BLaER1 treated with 17β-estradiol and CSF1 and Interleukin-3, amounts not matched to agents 10 nM and 100 nM (cell line): Measurements from ENCODE around the gene DACH1.

Experiments
- H3K27ac ChIP-seq, 11 experiments: shearing (Covaris generic); formaldehyde crosslinking; 2 replicates each; pipeline ENCODE4 v1.8.1; 2022
- H3K27me3 ChIP-seq, 11 experiments: shearing (Covaris generic); formaldehyde crosslinking; 2 replicates each; pipeline ENCODE4 v1.8.1; 2022
- H3K36me3 ChIP-seq, 11 experiments: shearing (Covaris generic); formaldehyde crosslinking; 2 replicates each; pipeline ENCODE4 v1.8.1; 2022
- H3K4me1 ChIP-seq, 10 experiments: shearing (Covaris generic); formaldehyde crosslinking; 2 replicates each; pipeline ENCODE4 v1.8.1; 2022
- H3K4me2 ChIP-seq, 11 experiments: shearing (Covaris generic); formaldehyde crosslinking; 2 replicates each; pipeline ENCODE4 v1.8.1; 2022
- H3K4me3 ChIP-seq, 10 experiments: shearing (Covaris generic); formaldehyde crosslinking; 2 replicates each; pipeline ENCODE4 v1.8.1; 2022
- H3K9ac ChIP-seq, 11 experiments: shearing (Covaris generic); formaldehyde crosslinking; 2 replicates each; pipeline ENCODE4 v1.8.1; 2022
- H3K9me3 ChIP-seq, 11 experiments: shearing (Covaris generic); formaldehyde crosslinking; replicated peaks in 1 of 11; 2 replicates each; pipeline ENCODE4 v1.8.1; 2022
- H4K20me1 ChIP-seq, 11 experiments: shearing (Covaris generic); formaldehyde crosslinking; 2 replicates each; pipeline ENCODE4 v1.8.1; 2022
- Cebpa-rat ChIP-seq, 11 experiments: shearing (Covaris generic); IDR thresholded peaks; 2 replicates each; pipeline ENCODE4 v1.8.1; 2022

Gene DACH1

DNA sequence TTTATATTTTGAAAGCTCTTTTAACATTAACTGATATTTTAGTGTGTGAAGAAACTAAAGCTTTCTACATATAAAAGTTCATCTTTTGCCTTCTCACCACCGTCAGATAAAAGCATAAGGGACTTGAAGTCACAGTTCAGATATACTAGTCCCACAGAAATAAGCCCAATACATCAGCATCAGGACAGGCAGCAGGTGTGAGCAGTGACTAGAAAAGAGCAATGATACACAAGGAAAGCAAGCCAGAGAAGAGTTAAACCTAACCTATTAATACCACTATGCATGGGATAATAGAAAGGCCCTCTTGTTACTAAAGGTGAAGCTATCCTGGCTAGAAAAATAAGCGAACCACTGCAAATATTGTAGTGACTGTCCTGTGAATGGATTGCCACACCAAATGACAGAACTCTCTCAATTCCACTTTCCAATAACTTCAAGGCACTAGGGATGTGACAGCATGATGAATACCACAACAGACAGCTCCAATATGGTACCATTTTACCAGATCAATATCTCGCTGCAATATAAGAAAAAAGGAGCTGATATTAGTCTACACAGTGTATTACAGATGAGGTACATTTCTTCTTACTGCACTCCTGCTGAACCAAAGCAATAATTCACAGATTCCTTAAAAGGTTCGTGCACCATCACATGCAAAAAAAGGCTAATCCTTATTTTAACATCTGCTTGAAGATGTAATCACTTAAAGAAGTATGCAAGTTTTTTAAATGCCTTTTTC is 114.1 kb downstream of the DACH1 start:
- no peak for TF ChIP-seq Cebpa-rat (IDR thresholded peaks at IDR 0.05)
- Histone ChIP-seq H3K4me2 (no peak overlapping the region), H3K36me3 (no peaks in the 10 kb centered on the region), H3K4me3 (no peak overlapping the region), H3K27ac (no peak overlapping the region), H3K27me3 (no peaks in the 10 kb centered on the region), H3K9ac (no peak overlapping the region), H4K20me1 (no peaks in the 10 kb centered on the region), H3K9me3 (no peaks in the 10 kb centered on the region), H3K4me1 (no peaks in the 10 kb centered on the region)

DNA sequence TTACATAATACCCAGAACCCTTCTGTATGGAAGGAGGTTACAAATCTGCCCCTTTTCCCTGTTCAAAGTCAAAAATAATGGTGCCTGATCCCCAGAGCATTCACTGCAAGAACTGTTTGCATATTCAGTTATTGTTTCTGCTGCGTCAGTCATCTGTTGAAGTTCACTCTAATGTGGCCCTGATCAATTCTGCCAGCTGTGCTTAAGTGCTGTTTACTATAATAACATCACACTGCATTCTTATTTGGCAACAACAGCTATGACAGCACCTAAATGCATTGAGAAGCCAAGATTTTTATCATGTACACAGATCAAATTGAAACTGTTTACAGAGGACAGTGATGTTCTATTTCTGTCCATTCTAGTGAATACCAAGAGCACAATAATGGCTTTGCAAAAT is 115.9 kb downstream of the DACH1 start:
- no peaks in the 10 kb centered on the region for H3K36me3 ChIP-seq
- no peaks in the 10 kb centered on the region for H3K27me3 ChIP-seq
- no peaks in the 10 kb centered on the region for H4K20me1 ChIP-seq
- H3K27ac ChIP-seq = no peak overlapping the region
- no peaks in the 10 kb centered on the region for H3K9me3 ChIP-seq
- no peak overlapping the region for H3K4me2 ChIP-seq
- no peak overlapping the region for H3K9ac ChIP-seq
- no peak overlapping the region for H3K4me3 ChIP-seq
- no peak for TF ChIP-seq Cebpa-rat (IDR thresholded peaks at IDR 0.05)
- H3K4me1 ChIP-seq = no peaks in the 10 kb centered on the region

DNA sequence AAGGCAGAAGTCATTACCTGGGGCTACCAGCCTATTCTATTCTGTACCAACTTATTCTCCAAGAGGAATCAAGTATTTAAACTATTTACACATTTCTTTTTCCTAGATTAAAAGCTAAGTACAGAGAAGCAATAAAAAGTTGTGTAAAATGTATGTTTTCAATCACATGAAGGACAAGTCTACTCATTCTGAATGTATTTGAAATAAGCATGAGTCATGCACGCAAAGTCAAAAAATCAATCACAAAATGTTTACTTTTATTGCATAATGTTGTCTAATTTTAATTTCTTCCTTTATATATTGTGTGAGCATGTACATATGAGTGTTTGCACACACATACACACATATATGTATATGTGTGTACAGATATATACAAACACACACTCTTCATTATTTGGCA is 136.7 kb downstream of the DACH1 start:
- no peaks in the 10 kb centered on the region for H3K4me1 ChIP-seq

DNA sequence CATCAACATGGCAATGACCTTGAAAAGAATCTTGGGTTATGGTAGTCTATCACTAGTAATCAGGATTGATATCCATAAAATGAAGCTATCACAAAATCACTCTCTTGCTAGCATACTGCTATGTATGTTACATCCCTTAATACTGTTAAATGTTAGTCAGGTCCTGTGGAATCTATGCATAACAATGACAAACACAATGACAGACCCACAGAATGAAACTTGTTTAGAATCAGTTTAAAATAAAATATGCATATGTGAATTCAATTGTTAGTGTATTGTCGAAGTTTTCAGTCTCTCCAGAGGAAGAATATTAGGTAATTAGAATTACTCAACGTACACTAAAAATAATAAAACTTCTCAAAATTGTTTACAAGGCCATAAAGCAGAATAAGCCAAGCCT is 137.6 kb downstream of the DACH1 start:
- H3K27ac ChIP-seq = no peak overlapping the region
- no peak overlapping the region for H3K9ac ChIP-seq
- H3K9me3 ChIP-seq = no peaks in the 10 kb centered on the region
- no peaks in the 10 kb centered on the region for H3K4me1 ChIP-seq
- H3K27me3 ChIP-seq = no peaks in the 10 kb centered on the region
- TF ChIP-seq Cebpa-rat (IDR thresholded peaks at IDR 0.05) = no peak
- no peaks in the 10 kb centered on the region for H4K20me1 ChIP-seq
- no peak overlapping the region for H3K4me2 ChIP-seq
- H3K4me3 ChIP-seq = no peak overlapping the region
- H3K36me3 ChIP-seq = no peaks in the 10 kb centered on the region

More for the DNA sequence above, 136.7 kb downstream of the DACH1 start:
- no peak overlapping the region for H3K4me2 ChIP-seq
- no peak overlapping the region for H3K9ac ChIP-seq
- H4K20me1 ChIP-seq = no peaks in the 10 kb centered on the region
- H3K27me3 ChIP-seq = no peaks in the 10 kb centered on the region
- no peaks in the 10 kb centered on the region for H3K9me3 ChIP-seq
- H3K36me3 ChIP-seq = no peaks in the 10 kb centered on the region
- H3K27ac ChIP-seq = no peak overlapping the region
- H3K4me3 ChIP-seq = no peak overlapping the region
- no peak for TF ChIP-seq Cebpa-rat (IDR thresholded peaks at IDR 0.05)

DNA sequence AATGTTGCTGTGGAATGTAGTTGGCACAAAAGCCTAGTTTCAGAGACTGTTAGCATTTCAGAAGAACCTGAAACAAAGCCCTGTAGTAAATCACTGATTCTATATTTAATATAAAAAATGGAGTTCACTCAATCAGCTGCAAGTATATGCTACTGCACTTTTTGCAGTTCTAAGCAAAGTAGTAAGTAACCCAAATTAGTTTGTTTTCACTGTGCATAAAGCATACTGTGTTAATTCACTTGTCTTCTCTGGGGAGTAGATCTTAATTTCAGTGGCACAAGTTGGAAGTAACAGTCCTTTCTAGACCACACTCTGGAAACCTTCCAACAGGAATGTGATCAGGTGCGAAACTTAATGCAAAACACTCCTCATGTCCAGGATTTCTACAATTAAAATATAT is 139.3 kb downstream of the DACH1 start:
- Histone ChIP-seq H3K4me1 (no peaks in the 10 kb centered on the region), H3K9me3 (no peaks in the 10 kb centered on the region), H3K27me3 (no peaks in the 10 kb centered on the region), H4K20me1 (no peaks in the 10 kb centered on the region), H3K4me3 (no peak overlapping the region), H3K9ac (no peak overlapping the region), H3K4me2 (no peak overlapping the region), H3K27ac (no peak overlapping the region), H3K36me3 (no peaks in the 10 kb centered on the region)
- TF ChIP-seq Cebpa-rat (IDR thresholded peaks at IDR 0.05) = no peak

DNA sequence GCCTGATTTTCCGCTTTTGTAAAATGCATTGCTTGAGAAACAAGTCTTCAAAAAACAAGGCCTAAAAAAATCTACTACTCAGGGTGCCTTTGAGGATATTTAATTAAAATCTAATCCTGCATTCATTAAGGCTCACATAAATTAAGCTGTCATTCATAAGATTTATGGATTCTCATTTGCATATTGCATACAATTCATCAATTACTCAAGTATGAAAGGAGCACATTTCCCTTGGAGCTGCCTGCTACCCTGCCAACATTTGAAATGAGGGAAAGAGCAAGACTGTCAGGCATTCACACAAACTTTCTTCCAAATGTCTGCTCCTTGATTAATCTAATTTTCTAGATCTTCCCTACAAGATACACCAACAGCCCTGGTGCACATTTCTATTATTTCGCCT is 140.0 kb downstream of the DACH1 start:
- H3K36me3 ChIP-seq = no peaks in the 10 kb centered on the region
- H3K4me1 ChIP-seq = no peaks in the 10 kb centered on the region
- H3K27me3 ChIP-seq = no peaks in the 10 kb centered on the region
- no peak overlapping the region for H3K9ac ChIP-seq
- no peak overlapping the region for H3K4me3 ChIP-seq
- no peaks in the 10 kb centered on the region for H3K9me3 ChIP-seq
- no peaks in the 10 kb centered on the region for H4K20me1 ChIP-seq
- no peak overlapping the region for H3K4me2 ChIP-seq
- TF ChIP-seq Cebpa-rat (IDR thresholded peaks at IDR 0.05) = no peak
- no peak overlapping the region for H3K27ac ChIP-seq

DNA sequence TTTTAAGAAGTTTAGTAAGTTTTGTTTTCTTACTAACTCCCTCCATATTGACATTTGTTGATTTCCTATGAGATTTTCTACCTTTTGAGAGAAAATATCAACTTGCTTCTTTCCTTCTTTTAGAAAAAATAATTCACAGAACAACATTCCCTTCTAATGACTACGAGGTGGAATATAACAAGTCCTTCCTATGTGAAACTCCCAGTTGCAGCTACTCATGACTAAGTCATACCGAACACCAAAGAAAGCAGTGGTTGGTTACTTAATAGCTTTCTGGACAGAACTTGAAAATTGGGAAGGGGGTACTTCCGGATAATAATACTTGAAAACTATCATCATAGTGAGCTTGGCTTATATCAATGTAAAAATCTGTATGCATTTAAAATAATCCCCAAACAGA is 144.8 kb downstream of the DACH1 start:
- Histone ChIP-seq H3K9me3 (no peaks in the 10 kb centered on the region), H3K27ac (no peak overlapping the region), H3K4me3 (no peak overlapping the region), H3K36me3 (no peaks in the 10 kb centered on the region), H3K27me3 (no peaks in the 10 kb centered on the region), H3K4me2 (no peak overlapping the region), H4K20me1 (no peaks in the 10 kb centered on the region), H3K9ac (no peak overlapping the region), H3K4me1 (no peaks in the 10 kb centered on the region)
- TF ChIP-seq Cebpa-rat (IDR thresholded peaks at IDR 0.05) = no peak

DNA sequence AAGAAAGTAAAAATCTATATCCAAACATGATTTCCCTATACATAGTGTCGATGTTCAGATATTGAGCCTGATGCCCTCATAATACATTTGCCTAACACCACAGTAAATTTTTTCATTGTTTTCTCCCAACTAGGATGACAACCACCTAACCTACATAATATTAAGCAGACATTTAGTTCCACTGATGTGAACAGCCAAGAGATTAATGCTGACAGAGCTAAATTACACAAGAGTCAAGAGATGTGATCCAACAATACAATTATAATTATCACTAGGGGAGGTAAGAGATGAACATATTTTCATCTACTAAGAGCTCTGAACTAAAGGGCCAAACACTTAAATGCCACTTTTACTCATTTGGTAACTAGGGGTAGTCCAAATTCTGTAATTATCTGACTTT is 145.9 kb downstream of the DACH1 start:
- Histone ChIP-seq H3K9me3 (no peaks in the 10 kb centered on the region), H3K27ac (no peak overlapping the region), H3K36me3 (no peaks in the 10 kb centered on the region), H3K4me2 (no peak overlapping the region), H4K20me1 (no peaks in the 10 kb centered on the region), H3K27me3 (no peaks in the 10 kb centered on the region), H3K4me1 (no peaks in the 10 kb centered on the region), H3K9ac (no peak overlapping the region), H3K4me3 (no peak overlapping the region)
- TF ChIP-seq Cebpa-rat (IDR thresholded peaks at IDR 0.05) = no peak

DNA sequence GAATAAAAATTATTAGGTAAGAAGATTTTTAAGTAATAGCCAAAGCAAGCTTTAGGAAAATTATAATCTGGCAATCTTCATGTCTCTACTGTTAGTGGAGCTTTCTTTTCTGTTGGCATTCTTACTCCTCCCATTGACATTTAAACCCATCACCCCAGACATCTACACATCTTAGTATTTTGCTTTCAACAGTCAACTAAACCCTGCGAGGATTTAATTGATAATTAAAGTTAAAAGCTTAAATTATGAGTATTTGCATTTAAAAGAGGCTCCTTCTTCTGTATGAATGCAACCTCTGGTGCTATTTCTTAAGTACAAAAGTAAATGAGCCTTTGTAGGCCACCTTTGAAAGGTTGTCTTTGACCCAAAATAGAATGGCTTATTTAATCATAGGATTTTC is 148.1 kb downstream of the DACH1 start:
- Histone ChIP-seq H4K20me1 (no peaks in the 10 kb centered on the region), H3K36me3 (no peaks in the 10 kb centered on the region), H3K4me3 (no peak overlapping the region), H3K27me3 (no peaks in the 10 kb centered on the region), H3K9ac (no peak overlapping the region), H3K9me3 (no peaks in the 10 kb centered on the region), H3K27ac (no peak overlapping the region), H3K4me2 (no peak overlapping the region), H3K4me1 (no peaks in the 10 kb centered on the region)
- no peak for TF ChIP-seq Cebpa-rat (IDR thresholded peaks at IDR 0.05)

DNA sequence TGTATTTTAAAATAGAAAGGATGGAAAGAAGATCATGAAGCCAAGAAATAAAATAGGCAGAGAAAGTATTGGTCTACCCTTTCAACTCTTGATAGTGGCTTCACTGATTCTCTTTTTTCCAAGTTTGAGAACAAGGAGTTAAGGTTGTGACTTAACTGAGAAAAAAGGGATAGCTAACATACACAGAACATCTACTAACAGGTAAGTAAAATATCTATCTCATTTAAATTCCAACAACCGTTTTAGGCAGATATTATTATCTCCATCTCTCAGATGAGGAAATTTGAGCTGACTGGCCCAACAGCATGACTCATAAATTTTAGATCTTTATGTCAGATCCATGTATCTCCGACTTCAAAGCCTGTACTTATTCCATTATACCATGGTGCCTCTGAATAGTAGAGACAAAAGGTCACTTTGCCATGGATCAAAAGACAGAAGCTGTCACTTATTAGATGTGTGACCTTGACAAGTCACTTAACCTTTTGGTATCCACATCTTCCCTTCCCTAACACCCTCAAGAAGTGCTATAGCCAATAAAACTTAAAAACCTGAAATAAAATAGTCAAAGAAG is 152.1 kb downstream of the DACH1 start:
- no peaks in the 10 kb centered on the region for H3K9me3 ChIP-seq
- H3K27ac ChIP-seq = no peak overlapping the region
- no peaks in the 10 kb centered on the region for H3K4me1 ChIP-seq
- no peaks in the 10 kb centered on the region for H3K36me3 ChIP-seq
- no peak overlapping the region for H3K4me2 ChIP-seq
- no peak overlapping the region for H3K4me3 ChIP-seq
- no peaks in the 10 kb centered on the region for H4K20me1 ChIP-seq
- no peak for TF ChIP-seq Cebpa-rat (IDR thresholded peaks at IDR 0.05)
- H3K9ac ChIP-seq = no peak overlapping the region
- H3K27me3 ChIP-seq = no peaks in the 10 kb centered on the region
